ENCODE data around the gene SSC4D.
"Not testable (repeated sequence)": the region's sequence is repeated elsewhere in the genome, so short reads cannot be mapped to it uniquely, and the experiment has no call there.

SSC4D gene

DNA sequence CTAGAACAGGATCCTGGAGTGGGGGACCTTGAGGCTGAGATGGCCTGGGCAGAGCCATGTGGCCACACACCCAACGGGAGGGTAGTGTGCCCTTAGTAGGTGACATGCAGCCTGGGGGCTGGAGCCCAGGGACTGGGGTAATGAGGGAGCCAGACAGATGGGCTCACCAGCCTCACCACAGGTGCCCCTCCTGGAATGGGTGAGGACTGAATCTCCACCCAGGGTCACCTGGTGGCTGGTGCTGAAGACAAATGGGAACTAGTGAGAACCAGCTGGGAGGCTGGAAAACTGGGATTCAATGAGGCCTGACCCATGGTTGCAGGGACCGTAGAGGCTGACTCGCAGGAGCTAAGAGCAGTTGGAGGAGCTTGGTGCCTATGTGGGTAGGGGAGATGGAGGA lies 21.3 kb upstream of the SSC4D start:
- H3K4me3 ChIP-seq (ENCODE audit: low read depth, low read length): no peak overlapping the region
- CTCF ChIA-PET: interaction anchor here (0.6 kb wide), 1 partner anchor 21 kb away, joined by 3 read pairs; no protein-coding TSS in a partner anchor
- no peak for DNase-seq (ENCODE audit: low read depth, low spot score)
- no peak for TF ChIP-seq CTCF (IDR thresholded peaks at IDR 0.05; ENCODE audit: insufficient read depth, low read length, missing control alignments)
- POLR2A ChIA-PET: no interaction called here

GRCh38 chr7:76430211-76430610 lies 20.7 kb upstream of the SSC4D start:
- ChIA-PET POLR2A (interaction anchor here (0.5 kb wide), 1 partner anchor 319 kb away, joined by 3 read pairs; no protein-coding TSS in a partner anchor), CTCF (no interaction called here)
- no peak for TF ChIP-seq CTCF (IDR thresholded peaks at IDR 0.05; ENCODE audit: insufficient read depth, low read length, missing control alignments)
- no peak for DNase-seq (ENCODE audit: low read depth, low spot score)
- no peak overlapping the region for H3K4me3 ChIP-seq (ENCODE audit: low read depth, low read length)

- no peak overlapping the region for H3K4me3 ChIP-seq (ENCODE audit: low read depth, low read length)
- ChIA-PET CTCF (no interaction called here), POLR2A (no interaction called here)
- TF ChIP-seq CTCF (IDR thresholded peaks at IDR 0.05; ENCODE audit: insufficient read depth, low read length, missing control alignments): no peak
- DNase-seq (ENCODE audit: low read depth, low spot score): no peak
These were observed 19.6 kb upstream of the SSC4D start for GRCh38 chr7:76428868-76429805.

DNA sequence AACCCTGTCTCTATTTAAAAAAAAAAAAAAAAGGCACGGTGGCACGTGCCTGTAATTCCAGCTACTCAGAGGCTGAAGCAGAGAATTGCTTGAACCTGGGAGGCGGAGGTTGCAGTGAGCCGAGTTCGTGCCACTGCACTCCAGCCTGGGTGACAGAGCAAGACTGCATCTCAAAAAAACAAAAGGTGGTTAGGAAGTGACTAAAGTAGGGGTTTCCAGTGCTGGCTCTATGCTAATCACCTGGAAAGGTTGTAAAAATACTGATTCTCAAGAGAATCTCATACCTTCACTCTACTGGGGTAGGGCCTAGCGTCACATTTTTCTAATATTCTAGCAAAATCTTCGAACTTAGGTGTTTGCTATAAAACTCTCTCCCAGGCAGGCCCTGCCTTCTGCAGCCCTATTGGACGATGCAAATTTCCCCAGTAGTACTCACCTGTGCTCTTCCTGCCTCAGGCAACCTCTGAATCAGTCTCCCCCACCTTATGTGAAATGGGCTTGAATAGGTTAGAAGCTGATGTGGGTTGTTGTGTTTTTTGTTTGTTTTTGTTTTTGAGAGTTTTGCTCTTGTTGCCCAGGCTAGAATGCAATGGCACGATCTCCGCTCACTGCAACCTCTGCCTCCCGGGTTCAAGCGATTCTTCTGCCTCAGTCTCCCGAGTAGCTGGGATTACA lies 18.8 kb upstream of the SSC4D start:
- TF ChIP-seq CTCF (IDR thresholded peaks at IDR 0.05; ENCODE audit: insufficient read depth, low read length, missing control alignments): no peak
- ChIA-PET POLR2A (no interaction called here), CTCF (no interaction called here)
- H3K4me3 ChIP-seq (ENCODE audit: low read depth, low read length): no peak overlapping the region
- DNase-seq (ENCODE audit: low read depth, low spot score): no peak

- ChIA-PET CTCF (no interaction called here), POLR2A (no interaction called here)
- DNase-seq (ENCODE audit: low read depth, low spot score): no peak
- no peak for TF ChIP-seq CTCF (IDR thresholded peaks at IDR 0.05; ENCODE audit: insufficient read depth, low read length, missing control alignments)
- H3K4me3 ChIP-seq (ENCODE audit: low read depth, low read length): no peak overlapping the region
These were observed 18.1 kb upstream of the SSC4D start for GRCh38 chr7:76427635-76428034.

DNA sequence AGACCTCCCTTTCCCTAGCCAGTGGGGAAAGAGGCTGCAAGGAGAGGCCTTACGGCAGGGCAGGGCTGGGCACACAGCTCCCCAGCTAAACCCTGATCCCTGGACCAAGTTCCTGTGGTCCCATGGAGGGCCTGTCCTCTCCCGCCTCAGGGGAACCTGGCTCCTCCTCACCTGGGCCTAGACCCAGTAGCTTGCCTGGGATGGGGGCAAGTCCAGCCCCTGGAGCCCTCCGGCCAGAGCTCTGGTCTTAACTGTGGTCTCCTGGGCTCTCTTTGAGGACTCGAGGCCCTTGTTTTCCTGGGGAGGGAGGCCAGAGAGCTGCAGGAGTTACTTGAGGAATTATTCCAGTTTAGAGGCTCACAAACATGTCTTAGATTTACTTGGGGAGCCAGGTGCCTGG lies 16.7 kb upstream of the SSC4D start:
- ChIA-PET POLR2A (no interaction called here), CTCF (no interaction called here)
- no peak overlapping the region for H3K4me3 ChIP-seq (ENCODE audit: low read depth, low read length)
- no peak for TF ChIP-seq CTCF (IDR thresholded peaks at IDR 0.05; ENCODE audit: insufficient read depth, low read length, missing control alignments)
- no peak for DNase-seq (ENCODE audit: low read depth, low spot score)

DNA sequence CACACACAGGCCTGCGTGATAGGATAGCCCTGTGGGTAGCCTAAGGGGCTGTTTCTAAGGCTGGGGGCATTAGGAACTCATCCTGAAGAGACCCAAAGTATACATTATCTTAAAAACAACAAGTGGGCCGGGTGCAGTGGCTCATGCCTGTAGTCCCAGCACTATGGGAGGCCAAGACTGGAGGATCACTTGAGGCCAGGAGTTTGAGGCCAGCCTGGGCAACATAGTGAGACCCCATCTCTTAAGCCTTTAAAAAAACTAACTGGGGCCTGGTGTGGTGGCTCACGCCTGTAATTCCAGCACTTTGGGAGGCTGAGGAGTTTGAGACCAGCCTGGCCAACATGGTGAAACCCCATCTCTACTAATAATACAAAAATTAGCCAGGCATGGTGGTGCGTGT lies 16.1 kb upstream of the SSC4D start:
- H3K4me3 ChIP-seq (ENCODE audit: low read depth, low read length); POLR2A ChIA-PET; CTCF ChIA-PET; DNase-seq (ENCODE audit: low read depth, low spot score): not testable (repeated sequence)
